Tibial nerve (tissue), 4 donors: ENCODE data around the gene SSPN. TPM values are rescaled to one million over a fixed set of nuclear protein-coding genes. Genes with fewer than 3 reads are reported as not detected.
A peak's percentile ranks its signal among the peaks of the same experiment; 100 is the strongest.

ENCODE experiments used
- DNase-seq, 2 donors: peaks; one replicate each; pipeline ENCODE4 v3.0.0-alpha.2; 2019; ENCODE audit warnings: low spot score in 2 of 2
- H3K27ac ChIP-seq, 4 donors: fragments of 200-600 bp; sonication (generic) in 3 of 4; one replicate each; pipeline ENCODE4 v1.5.1; 2017 to 2019; ENCODE audit warnings: mild to moderate bottlenecking in 1 of 4
- H3K27me3 ChIP-seq, 2 donors: fragments of 200-600 bp; sonication (generic) in 1 of 2; one replicate each; pipeline versions ENCODE4 v1.5.1 to v1.6.0; 2017 to 2019
- H3K36me3 ChIP-seq, 3 donors: fragments of 200-600 bp; sonication (generic); one replicate each; pipeline ENCODE4 v1.5.1; 2018 to 2019
- H3K4me1 ChIP-seq, 4 donors: fragments of 200-600 bp; sonication (generic) in 3 of 4; one replicate each; pipeline ENCODE4 v1.5.1; 2017 to 2019
- H3K4me3 ChIP-seq, 4 donors: fragments of 200-600 bp; sonication (generic) in 3 of 4; one replicate each; pipeline ENCODE4 v1.5.1; 2017 to 2019; ENCODE audit warnings: mild to moderate bottlenecking in 1 of 4, moderate library complexity in 1 of 4
- H3K9me3 ChIP-seq, 4 donors: fragments of 200-600 bp; sonication (generic) in 3 of 4; one replicate each; pipeline ENCODE4 v1.5.1; 2017 to 2019
- CTCF ChIP-seq, 5 experiments: fragments of 200-600 bp in 3 of 5; fragments of 450-650 bp in 2 of 5; sonication (generic) in 3 of 5; IDR thresholded peaks; one replicate each; pipeline ENCODE4 v1.5.1; 2016 to 2019; ENCODE audit warnings: antibody characterized with exemption in 5 of 5, mild to moderate bottlenecking in 3 of 5, moderate library complexity in 2 of 5
- EP300 ChIP-seq, 2 donors: sonication (generic); formaldehyde crosslinking; IDR thresholded peaks; one replicate each; pipeline ENCODE4 v1.6.1; 2017; ENCODE audit warnings: antibody characterized with exemption in 2 of 2, mild to moderate bottlenecking in 1 of 2
- POLR2A ChIP-seq, 2 donors: fragments of 450-650 bp; IDR thresholded peaks; one replicate each; pipeline ENCODE4 v1.6.1; 2017; ENCODE audit warnings: antibody characterized with exemption in 2 of 2, mild to moderate bottlenecking in 2 of 2, moderate library complexity in 2 of 2
- WGBS, 2 donors: methylation state at CpG; one replicate each; pipeline ENCODE4 v1.1.5; 2018; 5-methylcytosine and 5-hydroxymethylcytosine counted together
- total RNA-seq, 4 donors: library from RNA; depleted of rRNA; stranded (reverse); fragments of >200 nt; gene quantifications; one replicate each; pipeline ENCODE4 v1.1.0, GENCODE V29; 2016

SSPN gene
- total RNA-seq, 4 donors from 2014 or later, result 19.2 to 54.4 (median 45.2) TPM

- 58 to 64% methylated on average over 5 of the region's 5 CpGs for WGBS, 2 donors
- H3K4me1 ChIP-seq, result peaks cover 0 to 25% (median 0%) of the 10 kb centered on the region in 4 donors
- no peaks in the 10 kb centered on the region for H3K36me3 ChIP-seq
- no peak overlapping the region for H3K27ac ChIP-seq
- H3K9me3 ChIP-seq, result no peaks in the 10 kb centered on the region
- H3K4me3 ChIP-seq, result no peak overlapping the region
- no peaks in the 10 kb centered on the region for H3K27me3 ChIP-seq
- no peak for TF ChIP-seq POLR2A (IDR thresholded peaks at IDR 0.05)
- TF ChIP-seq CTCF (IDR thresholded peaks at IDR 0.05), result no peak
- TF ChIP-seq EP300 (IDR thresholded peaks at IDR 0.05), result peak in 1 of 2 donors; percentile 16
- peak in 1 of 2 donors; percentile 15 for DNase-seq
Observed at GRCh38 chr12:26212396-26212795, 17.0 kb downstream of the SSPN start.

- Histone ChIP-seq H3K36me3 (no peaks in the 10 kb centered on the region), H3K9me3 (no peaks in the 10 kb centered on the region), H3K27me3 (no peaks in the 10 kb centered on the region), H3K4me1 (peaks cover 0 to 25% (median 0%) of the 10 kb centered on the region in 4 donors), H3K4me3 (no peak overlapping the region), H3K27ac (no peak overlapping the region)
- TF ChIP-seq POLR2A (IDR thresholded peaks at IDR 0.05), result no peak
- no peak for TF ChIP-seq CTCF (IDR thresholded peaks at IDR 0.05)
- no peak for TF ChIP-seq EP300 (IDR thresholded peaks at IDR 0.05)
- no peak for DNase-seq
- 97 to 98% methylated on average over 2 of the region's 2 CpGs for WGBS, 2 donors
Observed at GRCh38 chr12:26212988-26213387, 17.6 kb downstream of the SSPN start.

GRCh38 chr12:26214121-26214520, 18.7 kb downstream of the SSPN start:
- no peak for DNase-seq
- H3K4me1 ChIP-seq, result peaks cover 0 to 25% (median 0%) of the 10 kb centered on the region in 4 donors
- H3K27me3 ChIP-seq, result no peaks in the 10 kb centered on the region
- no peak overlapping the region for H3K4me3 ChIP-seq
- TF ChIP-seq CTCF (IDR thresholded peaks at IDR 0.05), result no peak
- no peak for TF ChIP-seq EP300 (IDR thresholded peaks at IDR 0.05)
- H3K36me3 ChIP-seq, result no peaks in the 10 kb centered on the region
- H3K27ac ChIP-seq, result no peak overlapping the region
- 76% methylated on average over 2 of the region's 2 CpGs for WGBS, 2 donors
- no peaks in the 10 kb centered on the region for H3K9me3 ChIP-seq

GRCh38 chr12:26219736-26220135, 24.4 kb downstream of the SSPN start:
- 92% methylated on average over 6 of the region's 6 CpGs for WGBS, 2 donors
- TF ChIP-seq POLR2A (IDR thresholded peaks at IDR 0.05) (no peak), EP300 (IDR thresholded peaks at IDR 0.05) (no peak), CTCF (IDR thresholded peaks at IDR 0.05) (no peak)
- H3K27ac ChIP-seq, result no peak overlapping the region

GRCh38 chr12:26224657-26225056, 29.3 kb downstream of the SSPN start:
- Histone ChIP-seq H3K36me3 (no peaks in the 10 kb centered on the region), H3K4me3 (no peak overlapping the region), H3K27ac (no peak overlapping the region), H3K27me3 (no peaks in the 10 kb centered on the region), H3K4me1 (peaks cover 0 to 14% (median 0%) of the 10 kb centered on the region in 4 donors), H3K9me3 (no peaks in the 10 kb centered on the region)
- TF ChIP-seq POLR2A (IDR thresholded peaks at IDR 0.05), result no peak
- no peak for TF ChIP-seq EP300 (IDR thresholded peaks at IDR 0.05)
- no peak for TF ChIP-seq CTCF (IDR thresholded peaks at IDR 0.05)
- WGBS, 2 donors, result 83 to 88% methylated on average over 5 of the region's 5 CpGs
- no peak for DNase-seq

More at GRCh38 chr12:26219736-26220135, 24.4 kb downstream of the SSPN start:
- no peaks in the 10 kb centered on the region for H3K4me1 ChIP-seq
- no peaks in the 10 kb centered on the region for H3K36me3 ChIP-seq
- no peak for DNase-seq
- no peak overlapping the region for H3K4me3 ChIP-seq
- H3K9me3 ChIP-seq, result no peaks in the 10 kb centered on the region
- no peaks in the 10 kb centered on the region for H3K27me3 ChIP-seq
